ENCODE measurements around the gene SCARB2.

SCARB2 gene

GRCh38 chr4:76214177-76214675, 602 bp upstream of the SCARB2 start:
- H3K4me3 ChIP-seq (ENCODE audit: low read depth, low read length): peak overlapping the region; percentile 83
- TF ChIP-seq, protein P1, sequence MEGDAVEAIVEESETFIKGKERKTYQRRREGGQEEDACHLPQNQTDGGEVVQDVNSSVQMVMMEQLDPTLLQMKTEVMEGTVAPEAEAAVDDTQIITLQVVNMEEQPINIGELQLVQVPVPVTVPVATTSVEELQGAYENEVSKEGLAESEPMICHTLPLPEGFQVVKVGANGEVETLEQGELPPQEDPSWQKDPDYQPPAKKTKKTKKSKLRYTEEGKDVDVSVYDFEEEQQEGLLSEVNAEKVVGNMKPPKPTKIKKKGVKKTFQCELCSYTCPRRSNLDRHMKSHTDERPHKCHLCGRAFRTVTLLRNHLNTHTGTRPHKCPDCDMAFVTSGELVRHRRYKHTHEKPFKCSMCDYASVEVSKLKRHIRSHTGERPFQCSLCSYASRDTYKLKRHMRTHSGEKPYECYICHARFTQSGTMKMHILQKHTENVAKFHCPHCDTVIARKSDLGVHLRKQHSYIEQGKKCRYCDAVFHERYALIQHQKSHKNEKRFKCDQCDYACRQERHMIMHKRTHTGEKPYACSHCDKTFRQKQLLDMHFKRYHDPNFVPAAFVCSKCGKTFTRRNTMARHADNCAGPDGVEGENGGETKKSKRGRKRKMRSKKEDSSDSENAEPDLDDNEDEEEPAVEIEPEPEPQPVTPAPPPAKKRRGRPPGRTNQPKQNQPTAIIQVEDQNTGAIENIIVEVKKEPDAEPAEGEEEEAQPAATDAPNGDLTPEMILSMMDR (IDR thresholded peaks at IDR 0.05; ENCODE audit: low read depth, low read length): no peak

DNA sequence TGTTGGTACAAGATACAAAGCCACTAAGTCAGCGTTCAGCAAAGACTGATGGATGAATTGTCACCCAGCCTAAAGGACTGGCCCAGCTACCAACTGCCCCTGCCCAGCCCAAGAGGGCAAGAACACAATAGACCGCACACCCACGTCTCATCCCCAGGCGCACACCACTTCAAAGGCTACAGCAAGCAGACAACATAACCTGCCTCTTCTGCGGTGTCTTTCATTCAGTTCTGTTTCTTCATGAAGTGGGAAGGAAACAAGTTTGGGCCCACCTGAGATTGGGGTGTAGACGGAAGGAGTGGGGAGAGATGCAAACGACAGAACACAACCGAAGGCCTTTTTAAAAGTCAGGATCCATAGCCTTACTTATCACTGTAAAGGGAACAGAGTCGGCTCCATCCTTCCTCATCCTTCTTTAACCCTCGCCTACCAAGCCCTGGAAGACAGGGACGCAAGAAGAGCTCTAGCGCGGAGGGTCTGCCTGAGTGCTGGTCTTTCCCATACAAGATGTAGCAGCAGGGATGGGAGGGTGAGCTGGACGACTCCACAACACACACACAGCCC, 691 bp downstream of the SCARB2 start:
- peak overlapping the region; percentile 83 for H3K4me3 ChIP-seq (ENCODE audit: low read depth, low read length)
- TF ChIP-seq, protein P1 (IDR thresholded peaks at IDR 0.05; ENCODE audit: low read depth, low read length): no peak

GRCh38 chr4:76211769-76212708, 1.6 kb downstream of the SCARB2 start:
- peak overlapping the region; percentile 83 for H3K4me3 ChIP-seq (ENCODE audit: low read depth, low read length)
- TF ChIP-seq, protein P1 (IDR thresholded peaks at IDR 0.05; ENCODE audit: low read depth, low read length): no peak

- H3K4me3 ChIP-seq (ENCODE audit: low read depth, low read length): no peak overlapping the region
- TF ChIP-seq, protein P1 (IDR thresholded peaks at IDR 0.05; ENCODE audit: low read depth, low read length): no peak
These were observed 3.2 kb downstream of the SCARB2 start for GRCh38 chr4:76210452-76210851.

DNA sequence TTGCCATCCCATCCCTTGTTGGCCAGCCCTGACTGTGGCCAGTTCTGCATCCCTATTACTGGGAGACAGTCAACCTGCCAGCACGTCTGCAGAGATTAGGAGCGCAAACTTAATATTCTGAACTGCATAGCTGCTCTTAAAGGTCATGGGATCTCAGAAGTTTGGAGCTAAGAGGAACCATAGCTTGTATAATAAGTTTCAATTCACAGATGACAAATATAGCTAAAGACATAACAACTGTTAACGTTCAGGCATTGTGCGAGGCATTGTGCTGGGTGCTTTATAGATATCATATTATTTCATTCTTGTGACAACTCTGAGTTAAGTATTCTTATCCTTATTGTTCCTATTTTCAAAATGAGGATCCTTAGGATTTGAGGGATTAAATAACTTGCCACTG, 3.7 kb downstream of the SCARB2 start:
- no peak overlapping the region for H3K4me3 ChIP-seq (ENCODE audit: low read depth, low read length)

GRCh38 chr4:76208005-76208765, 5.4 kb downstream of the SCARB2 start:
- peak overlapping the region; percentile 55 for H3K4me3 ChIP-seq (ENCODE audit: low read depth, low read length)
- TF ChIP-seq, protein P1 (IDR thresholded peaks at IDR 0.05; ENCODE audit: low read depth, low read length): no peak

More for the DNA sequence above, 3.7 kb downstream of the SCARB2 start:
- TF ChIP-seq, protein P1 (IDR thresholded peaks at IDR 0.05; ENCODE audit: low read depth, low read length): no peak

Data from WI38 (cell line).